K562 (cell line): ENCODE results near the gene NQO2. TPM values are rescaled to one million over a fixed set of nuclear protein-coding genes. Genes with fewer than 3 reads are reported as not detected.

Source experiments
- CBX1 ChIP-seq: sonication (generic); IDR thresholded peaks from 2 replicates; pipeline ENCODE4 v1.6.1; 2016; ENCODE audit warnings: antibody characterized with exemption, low read depth, mild to moderate bottlenecking
- CGGBP1 ChIP-seq: fragments of 250-450 bp; sonication (Bioruptor Pico); IDR thresholded peaks from 2 replicates; pipeline ENCODE4 v1.9.0; 2021; ENCODE audit warnings: mild to moderate bottlenecking
- MCM2 ChIP-seq: fragments of 450-650 bp; IDR thresholded peaks from 2 replicates; pipeline ENCODE4 v1.6.1; 2017; ENCODE audit warnings: low read depth, mild to moderate bottlenecking
- PCBP1 ChIP-seq: fragments of 200-400 bp; formaldehyde crosslinking; IDR thresholded peaks from 2 replicates; pipeline ENCODE4 v1.6.1; 2018; ENCODE audit warnings: mild to moderate bottlenecking, low read depth, low read length; ENCODE audit not compliant: poor library complexity, severe bottlenecking
- POLR2AphosphoS5 ChIP-seq: IDR thresholded peaks from 2 replicates; pipeline ENCODE4 v1.6.1; 2011; ENCODE audit warnings: mild to moderate bottlenecking, low read depth, low read length, moderate library complexity; ENCODE audit not compliant: control insufficient read depth, insufficient read depth
- ZNF609 ChIP-seq: sonication (generic); formaldehyde crosslinking; IDR thresholded peaks from 2 replicates; pipeline ENCODE4 v1.8.1; 2023; ENCODE audit warnings: missing genetic modification reagents, mild to moderate bottlenecking, borderline replicate concordance
- polyA plus RNA-seq, 8 experiments: library from polyadenylated mRNA; depleted of rRNA in 4 of 8; stranded (reverse) in 5 of 8; unstranded in 3 of 8; fragments of >200 nt; fragmentation: Nextera tagmentation in 2 of 8; fragmentation: Illumina TruSeq in 1 of 8; extraction: Ambion mirVana in 2 of 8; extraction: Trizol in 1 of 8; gene quantifications; 2 replicates each; pipeline versions ENCODE4 v1.2.1 to v1.2.3, GENCODE V29; 2011 to 2014; ENCODE audit warnings: inconsistent platforms in 1 of 8, missing spikeins in 1 of 8
- total RNA-seq, 7 experiments: library from RNA; depleted of rRNA in 6 of 7; stranded (reverse); fragments of >200 nt in 6 of 7; fragmentation: Illumina TruSeq in 2 of 7; extraction: Trizol in 2 of 7; gene quantifications; 2 replicates each; pipeline versions ENCODE4 v1.2.1 to v1.2.3, GENCODE V29; 2011 to 2021; ENCODE audit warnings: low replicate concordance in 1 of 7
- TF ChIP-seq, protein P1 (sequence below): fragments of 450-650 bp; IDR thresholded peaks from 2 replicates; pipeline ENCODE4 v1.6.1; 2016; ENCODE audit warnings: low read depth

NQO2 gene
- total and polyA plus RNA-seq, 9 of the 15 experiments (the other 6 are each of a cell fraction or from before 2014, with no cell fraction given): 54.6 to 214 (median 116) TPM

GRCh38 chr6:2988426-2989331, 11.0 kb upstream of the NQO2 start (continued):
- TF ChIP-seq ZNF609 (0 out of 2 replicates have a peak, but pooled peaks have one; percentile 17), CBX1 (peak; percentile 83; the same call in 1 of the 2 replicates), MCM2 (no peak), PCBP1 (peak; percentile 95), CGGBP1 (no peak), POLR2AphosphoS5 (peak; percentile 52; the same call in 1 of the 2 replicates)
- TF ChIP-seq, protein P1, sequence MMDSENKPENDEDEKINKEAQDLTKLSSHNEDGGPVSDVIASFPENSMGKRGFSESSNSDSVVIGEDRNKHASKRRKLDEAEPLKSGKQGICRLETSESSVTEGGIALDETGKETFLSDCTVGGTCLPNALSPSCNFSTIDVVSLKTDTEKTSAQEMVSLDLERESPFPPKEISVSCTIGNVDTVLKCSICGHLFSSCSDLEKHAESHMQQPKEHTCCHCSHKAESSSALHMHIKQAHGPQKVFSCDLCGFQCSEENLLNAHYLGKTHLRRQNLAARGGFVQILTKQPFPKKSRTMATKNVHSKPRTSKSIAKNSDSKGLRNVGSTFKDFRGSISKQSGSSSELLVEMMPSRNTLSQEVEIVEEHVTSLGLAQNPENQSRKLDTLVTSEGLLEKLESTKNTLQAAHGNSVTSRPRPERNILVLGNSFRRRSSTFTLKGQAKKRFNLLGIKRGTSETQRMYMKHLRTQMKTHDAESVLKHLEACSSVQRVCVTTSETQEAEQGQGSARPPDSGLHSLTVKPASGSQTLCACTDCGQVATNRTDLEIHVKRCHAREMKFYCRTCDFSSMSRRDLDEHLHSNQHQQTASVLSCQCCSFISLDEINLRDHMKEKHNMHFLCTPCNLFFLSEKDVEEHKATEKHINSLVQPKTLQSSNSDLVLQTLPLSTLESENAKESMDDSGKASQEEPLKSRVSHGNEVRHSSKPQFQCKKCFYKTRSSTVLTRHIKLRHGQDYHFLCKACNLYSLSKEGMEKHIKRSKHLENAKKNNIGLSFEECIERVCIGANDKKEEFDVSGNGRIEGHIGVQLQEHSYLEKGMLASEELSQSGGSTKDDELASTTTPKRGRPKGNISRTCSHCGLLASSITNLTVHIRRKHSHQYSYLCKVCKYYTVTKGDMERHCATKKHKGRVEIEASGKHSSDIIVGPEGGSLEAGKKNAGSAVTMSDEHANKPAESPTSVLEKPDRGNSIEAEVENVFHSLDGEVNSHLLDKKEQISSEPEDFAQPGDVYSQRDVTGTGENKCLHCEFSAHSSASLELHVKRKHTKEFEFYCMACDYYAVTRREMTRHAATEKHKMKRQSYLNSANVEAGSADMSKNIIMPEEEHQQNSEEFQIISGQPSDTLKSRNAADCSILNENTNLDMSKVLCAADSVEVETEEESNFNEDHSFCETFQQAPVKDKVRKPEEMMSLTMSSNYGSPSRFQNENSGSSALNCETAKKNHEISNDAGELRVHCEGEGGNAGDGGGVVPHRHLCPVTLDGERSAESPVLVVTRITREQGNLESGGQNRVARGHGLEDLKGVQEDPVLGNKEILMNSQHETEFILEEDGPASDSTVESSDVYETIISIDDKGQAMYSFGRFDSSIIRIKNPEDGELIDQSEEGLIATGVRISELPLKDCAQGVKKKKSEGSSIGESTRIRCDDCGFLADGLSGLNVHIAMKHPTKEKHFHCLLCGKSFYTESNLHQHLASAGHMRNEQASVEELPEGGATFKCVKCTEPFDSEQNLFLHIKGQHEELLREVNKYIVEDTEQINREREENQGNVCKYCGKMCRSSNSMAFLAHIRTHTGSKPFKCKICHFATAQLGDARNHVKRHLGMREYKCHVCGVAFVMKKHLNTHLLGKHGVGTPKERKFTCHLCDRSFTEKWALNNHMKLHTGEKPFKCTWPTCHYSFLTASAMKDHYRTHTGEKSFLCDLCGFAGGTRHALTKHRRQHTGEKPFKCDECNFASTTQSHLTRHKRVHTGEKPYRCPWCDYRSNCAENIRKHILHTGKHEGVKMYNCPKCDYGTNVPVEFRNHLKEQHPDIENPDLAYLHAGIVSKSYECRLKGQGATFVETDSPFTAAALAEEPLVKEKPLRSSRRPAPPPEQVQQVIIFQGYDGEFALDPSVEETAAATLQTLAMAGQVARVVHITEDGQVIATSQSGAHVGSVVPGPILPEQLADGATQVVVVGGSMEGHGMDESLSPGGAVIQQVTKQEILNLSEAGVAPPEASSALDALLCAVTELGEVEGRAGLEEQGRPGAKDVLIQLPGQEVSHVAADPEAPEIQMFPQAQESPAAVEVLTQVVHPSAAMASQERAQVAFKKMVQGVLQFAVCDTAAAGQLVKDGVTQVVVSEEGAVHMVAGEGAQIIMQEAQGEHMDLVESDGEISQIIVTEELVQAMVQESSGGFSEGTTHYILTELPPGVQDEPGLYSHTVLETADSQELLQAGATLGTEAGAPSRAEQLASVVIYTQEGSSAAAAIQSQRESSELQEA: no peak
